ENCODE measurements around the gene XRCC5.
"Not testable (repeated sequence)": the region's sequence is repeated elsewhere in the genome, so short reads cannot be mapped to it uniquely, and the experiment has no call there.

XRCC5 gene

DNA sequence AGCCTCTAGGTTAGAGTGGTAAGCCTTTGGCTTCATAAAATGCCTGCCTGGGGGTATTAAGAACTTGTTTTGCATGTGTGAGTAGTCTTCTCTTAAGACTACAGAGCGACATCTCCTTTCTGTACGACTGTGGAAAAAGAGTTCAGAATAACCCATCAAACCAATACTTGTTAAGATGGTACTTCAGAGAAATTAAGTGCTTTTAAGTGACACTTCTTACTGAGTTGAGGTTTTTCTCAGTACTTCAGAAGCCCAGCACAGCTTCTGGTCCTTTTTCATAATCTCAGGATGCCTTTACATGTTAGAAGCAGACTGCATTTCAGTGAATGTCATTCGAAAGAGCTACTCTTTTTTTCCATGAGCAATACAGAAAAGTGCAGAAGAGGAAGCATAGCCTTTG is 10.8 kb downstream of the XRCC5 start:
- no peak for DNase-seq

DNA sequence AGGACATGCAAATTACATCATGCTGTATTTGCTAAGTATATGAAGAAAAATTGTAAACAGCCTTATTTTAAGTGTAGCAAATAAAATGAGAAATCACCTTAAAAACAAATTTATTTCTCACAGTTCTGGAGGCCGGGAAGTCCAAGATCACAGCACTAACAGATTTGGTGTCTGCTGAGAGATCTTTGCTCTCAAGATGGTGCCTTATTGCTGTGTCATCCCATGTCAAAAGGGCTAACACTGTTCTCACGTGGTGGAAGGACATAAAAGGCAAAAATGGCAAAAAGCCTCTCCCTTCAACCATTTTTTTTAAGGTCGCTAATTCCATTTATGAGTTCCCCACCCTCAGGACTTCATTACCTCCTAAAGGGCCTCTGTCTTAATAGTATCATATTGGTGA is 12.1 kb downstream of the XRCC5 start:
- DNase-seq, result no peak

DNA sequence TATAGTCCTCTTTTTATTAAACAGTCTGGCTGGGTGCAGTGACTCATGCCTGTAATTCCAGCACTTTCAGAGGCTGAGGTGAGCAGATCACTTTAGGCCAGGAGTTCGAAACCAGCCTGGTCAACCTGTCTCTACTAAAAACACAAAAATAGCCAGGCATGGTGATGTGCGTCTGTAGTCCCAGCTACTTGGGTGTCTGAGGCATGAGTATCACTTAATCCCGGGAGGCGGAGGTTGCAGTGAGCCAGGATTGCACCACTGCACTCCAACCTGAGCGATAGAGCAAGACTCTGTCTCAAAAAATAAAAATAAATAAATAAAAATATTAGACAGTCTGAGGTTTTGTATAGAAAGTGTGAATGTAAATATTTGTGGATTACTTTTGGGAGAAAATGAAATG is 17.8 kb downstream of the XRCC5 start:
- DNase-seq, result no peak

DNA sequence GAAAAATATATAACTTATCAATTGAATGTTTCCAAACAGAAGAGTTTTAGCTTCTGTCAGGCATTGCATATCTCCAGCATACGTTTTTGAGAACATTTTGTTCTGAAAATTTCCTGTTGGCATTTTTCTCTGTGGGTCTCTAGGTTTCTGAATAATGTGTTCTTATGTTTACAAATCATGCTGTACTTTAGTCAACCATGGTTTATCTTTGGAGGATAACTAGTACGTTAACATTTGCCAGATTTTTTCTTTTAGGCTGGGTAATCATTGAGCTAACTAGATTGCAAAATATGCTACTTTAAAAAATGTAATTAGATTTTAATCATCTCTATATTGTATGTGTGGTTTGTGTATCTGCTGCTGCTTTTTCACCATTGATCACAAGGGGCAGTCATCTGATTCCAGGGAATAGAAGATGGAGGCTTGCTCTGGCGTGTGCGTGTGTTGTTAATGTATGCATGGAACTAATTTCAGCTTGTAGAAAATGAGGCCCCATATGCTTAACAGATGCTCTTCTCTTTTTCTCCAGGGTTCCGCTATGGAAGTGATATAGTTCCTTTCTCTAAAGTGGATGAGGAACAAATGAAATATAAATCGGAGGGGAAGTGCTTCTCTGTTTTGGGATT is 21.3 kb downstream of the XRCC5 start:
- no peak for DNase-seq

DNA sequence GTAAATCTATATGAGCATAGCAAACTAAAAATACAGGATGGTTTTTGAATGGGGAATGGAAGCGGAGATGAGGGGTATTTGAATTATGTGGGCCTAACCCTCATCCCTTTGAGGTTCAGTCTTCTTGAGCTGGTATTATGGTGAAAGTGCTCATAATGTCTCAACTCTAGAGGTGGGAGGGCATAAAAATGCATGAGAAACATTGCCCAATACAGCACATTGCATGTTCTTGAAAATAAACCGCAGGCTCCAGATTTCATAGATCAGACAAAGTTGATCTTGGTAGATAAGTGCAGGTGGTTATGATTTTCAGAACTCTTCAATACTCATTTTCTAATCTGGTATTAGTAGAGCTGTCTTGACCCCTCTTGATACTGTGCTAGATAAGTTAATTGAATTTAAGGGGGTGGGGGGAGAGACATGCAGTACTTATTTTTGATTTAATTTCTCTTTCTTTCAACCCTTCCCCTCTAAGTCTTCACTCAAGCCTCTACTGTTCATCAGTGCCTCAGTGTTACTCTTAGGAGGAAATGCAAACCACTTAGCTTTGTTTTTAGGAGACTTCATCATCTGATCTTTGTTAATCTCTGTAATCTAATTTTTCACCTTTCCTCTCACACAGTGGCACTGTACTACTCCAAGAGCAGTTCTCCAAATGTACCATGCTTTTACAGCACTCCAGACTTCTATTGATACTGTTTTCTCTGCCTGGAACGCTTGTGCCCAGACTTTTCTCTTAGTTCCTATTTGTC is 22.2 kb downstream of the XRCC5 start:
- DNase-seq, result no peak

DNA sequence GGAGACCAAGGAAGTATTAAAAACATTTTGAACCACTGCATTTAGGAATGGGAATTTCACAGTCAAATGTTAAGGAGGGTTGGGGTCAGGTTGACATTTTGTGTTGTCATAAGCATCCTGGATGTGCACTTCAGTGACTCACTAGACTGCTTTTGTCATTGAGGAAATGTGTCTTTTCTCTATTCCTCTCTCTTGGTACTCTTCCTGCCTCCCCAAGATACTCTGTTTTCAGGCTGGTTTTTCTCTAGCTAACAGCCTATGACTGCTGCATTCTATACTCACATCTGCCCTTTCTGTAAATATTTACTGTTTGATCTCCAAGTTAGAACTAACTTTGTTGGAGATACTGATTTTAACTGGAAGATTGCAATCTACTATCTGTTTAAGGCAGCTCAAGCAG is 23.4 kb downstream of the XRCC5 start:
- no peak for DNase-seq

DNA sequence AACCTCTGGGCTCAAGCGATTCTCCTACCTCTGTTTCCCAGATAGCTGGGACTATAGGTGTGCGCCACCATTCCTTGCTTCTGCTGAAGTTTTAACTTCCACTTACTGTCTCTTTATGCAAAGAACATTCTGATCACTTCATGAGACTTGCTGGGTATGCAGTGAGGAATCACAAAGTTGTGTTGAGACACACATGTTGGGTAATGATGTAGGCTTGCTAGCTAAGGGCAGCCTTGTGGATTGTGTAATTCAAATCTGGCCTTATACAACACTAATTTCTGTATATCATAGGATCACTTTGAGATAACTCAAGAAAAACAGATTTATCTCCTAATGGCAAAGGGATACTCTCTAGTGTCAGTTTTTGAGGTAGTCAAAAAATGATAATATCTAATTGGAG is 24.2 kb downstream of the XRCC5 start:
- DNase-seq, result no peak

DNA sequence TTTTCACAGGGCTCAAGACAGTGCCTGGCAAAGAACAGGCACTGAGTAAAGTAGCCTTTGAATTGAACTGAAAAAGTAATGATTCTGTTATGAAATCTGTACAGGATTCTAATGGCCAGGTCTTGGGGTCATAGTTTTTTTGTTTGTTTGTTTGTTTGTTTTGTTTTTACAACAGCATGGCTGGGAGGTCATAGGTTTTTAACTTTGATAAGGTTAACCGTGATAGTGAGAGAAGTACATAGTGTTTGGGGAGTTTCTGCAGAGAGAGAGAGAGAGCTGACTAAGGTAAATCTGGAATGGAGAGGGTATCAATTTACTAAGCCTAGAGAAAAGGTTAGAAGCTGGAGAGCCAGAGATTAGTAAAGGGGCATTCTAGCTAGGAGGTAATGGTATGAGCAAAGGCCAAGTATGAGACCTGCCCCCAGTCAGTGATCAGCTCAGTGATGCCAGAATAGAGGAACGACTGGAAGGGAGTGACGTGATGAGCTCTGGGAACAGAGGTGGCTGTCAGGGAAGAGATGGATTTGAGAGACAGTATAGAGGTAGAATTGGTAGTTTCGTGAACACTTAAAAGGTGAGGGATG is 25.9 kb downstream of the XRCC5 start:
- DNase-seq, result no peak

DNA sequence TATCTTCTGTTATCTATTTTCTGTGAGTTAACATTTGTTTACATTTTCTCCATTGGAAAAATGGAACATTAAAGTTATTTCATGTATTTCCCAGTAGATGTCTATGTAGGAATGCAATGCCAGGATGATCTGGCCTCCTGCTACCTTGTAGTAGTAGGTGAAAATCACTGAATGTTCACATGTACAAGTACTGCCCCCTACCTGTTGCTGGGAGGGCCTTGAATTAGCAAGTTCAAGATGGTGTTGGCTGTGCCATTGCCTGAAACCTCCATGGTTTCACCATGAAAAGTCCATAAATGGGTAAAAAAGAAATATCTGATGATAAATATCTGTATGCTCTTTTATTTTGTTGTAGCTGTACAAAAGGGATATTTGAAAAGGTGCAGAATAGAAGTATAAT is 30.7 kb downstream of the XRCC5 start:
- DNase-seq, result no peak

DNA sequence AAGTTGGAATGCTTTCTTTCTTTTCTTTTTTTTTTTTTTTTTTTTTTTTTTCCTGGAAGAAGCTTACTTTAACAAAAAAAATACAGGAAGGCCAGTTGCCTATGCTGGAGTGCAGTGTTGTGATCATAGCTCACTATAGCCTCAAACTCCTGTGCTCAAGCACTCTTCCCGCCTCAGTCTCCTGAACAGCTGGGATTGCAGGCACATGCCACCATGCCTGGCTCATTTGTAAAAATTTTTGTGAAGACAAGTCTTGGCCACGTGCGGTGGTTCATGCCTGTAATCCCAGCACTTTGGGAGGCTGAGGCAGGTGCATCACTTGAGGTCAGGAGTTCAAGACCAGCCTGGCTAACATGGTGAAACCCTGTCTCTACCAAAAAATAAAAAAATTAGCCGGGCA is 32.4 kb downstream of the XRCC5 start:
- DNase-seq, result not testable (repeated sequence)

DNA sequence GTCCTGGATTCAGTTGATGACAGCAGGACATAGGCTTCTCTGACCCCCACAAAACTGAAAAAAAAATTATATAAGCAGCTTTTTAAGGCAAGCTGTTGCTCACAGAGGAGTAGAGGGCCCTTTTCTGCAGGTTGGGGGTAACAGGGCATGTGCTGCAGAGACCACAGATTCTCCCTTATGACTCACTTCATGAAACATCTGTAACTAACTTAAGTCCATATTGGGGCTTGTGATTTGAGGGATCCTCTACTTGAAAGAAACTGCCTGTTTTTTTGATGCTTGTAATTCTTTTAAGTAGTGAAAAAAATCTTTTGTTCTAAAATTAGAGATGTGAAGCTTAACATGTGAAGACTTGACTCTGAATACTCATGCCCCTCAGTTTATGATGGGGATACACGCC is 33.4 kb downstream of the XRCC5 start:
- no peak for DNase-seq

DNA sequence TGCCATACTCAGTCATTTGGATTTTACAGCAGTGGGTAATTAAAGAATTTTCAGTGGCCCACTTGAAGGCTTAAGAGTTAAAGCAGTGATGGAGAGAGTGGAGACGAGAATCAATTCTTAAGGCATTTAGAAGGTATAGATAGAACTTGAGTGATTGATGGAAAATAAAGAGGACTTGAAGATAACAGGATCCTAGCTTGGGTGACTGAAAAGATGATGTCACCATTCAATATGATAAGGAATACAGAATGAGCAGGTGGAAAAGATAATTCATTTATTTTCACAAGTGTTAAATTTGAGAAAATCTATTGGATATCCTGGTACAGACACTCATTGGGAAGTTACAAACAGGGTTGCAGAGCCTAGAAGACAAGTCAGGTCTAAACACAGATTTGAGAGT is 35.2 kb downstream of the XRCC5 start:
- no peak for DNase-seq

DNA sequence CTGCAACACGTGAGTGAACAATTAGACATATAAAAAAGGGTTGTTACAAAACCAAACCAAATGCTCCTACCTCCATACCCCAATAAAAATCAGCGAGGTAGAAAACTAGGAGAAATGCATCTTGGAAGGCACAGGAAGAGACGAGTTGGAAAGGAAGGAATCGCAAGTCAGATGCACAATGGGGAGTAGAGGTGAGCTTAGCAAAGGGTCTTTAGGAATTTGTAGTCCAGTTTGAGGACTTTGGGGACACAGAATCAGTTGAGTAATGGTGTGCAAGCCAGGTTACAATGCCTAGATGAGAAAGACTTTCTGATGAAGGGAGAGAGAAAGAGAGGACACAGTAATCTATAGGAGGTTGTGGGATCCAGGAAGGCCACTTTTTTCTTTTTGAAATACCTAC is 35.7 kb downstream of the XRCC5 start:
- DNase-seq, result no peak

DNA sequence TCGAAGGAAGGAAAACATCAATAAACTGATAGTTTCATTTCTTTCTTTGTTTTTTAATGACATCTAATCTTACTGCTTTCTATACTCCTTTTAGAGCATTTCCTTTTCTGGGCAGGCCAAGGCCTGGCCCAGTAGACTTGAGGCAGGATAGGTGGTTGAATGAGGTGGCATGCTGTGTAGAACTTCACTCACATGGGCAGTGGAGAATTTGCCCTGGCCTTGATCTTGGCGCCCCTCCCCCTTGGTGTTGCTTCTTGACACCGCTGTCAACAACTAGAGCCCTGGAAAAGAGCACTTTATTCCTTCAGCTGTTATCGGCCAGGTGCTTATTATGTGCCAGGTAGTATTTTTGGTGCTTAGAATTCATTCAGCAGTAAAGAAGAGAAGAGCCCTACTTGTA is 37.4 kb downstream of the XRCC5 start:
- no peak for DNase-seq

DNA sequence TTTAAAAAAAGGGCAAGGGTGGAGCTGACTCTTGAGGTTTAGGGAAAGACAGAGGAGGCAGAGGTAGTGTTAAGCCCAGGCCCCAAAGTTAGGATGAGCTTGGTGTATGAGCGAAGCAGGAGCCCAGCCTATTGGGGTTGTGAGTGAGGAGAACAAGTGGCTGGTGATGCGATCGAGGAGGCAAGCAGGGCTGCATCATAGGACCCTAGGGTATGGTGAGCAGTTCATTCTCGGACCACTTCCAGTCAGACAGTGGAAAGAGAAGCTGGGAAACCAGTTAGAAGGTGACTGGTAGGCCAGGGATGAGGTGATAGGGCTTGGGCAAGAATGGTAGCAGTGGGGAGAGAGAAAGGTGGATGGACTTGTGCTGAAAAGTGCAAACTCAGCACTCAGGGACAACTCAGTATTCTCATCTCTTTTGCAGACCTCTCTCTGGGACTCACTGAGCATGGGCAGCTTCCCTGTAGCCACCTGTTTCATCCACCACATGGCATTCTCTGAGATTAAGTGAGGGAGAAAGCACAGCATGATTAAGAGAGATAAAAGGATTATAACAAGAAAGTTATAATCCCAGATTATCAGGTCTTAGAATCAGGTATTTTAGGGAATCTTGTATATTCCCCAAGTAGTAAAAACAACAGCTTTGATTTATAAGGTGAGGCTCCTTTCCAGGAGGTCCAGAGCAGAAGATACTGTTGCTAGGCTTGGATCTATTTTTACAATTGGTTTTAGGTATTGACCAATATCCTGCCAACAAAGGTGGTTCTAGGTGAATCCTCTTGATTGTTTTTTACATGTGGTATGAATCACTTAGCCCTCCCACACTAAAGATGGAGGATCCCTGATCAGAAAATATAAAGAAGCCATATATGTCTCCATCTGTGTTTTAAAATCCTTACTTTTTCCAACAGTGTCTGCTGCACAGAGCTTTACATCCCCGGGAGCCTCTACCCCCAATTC is 38.3 kb downstream of the XRCC5 start:
- DNase-seq, result no peak

DNA sequence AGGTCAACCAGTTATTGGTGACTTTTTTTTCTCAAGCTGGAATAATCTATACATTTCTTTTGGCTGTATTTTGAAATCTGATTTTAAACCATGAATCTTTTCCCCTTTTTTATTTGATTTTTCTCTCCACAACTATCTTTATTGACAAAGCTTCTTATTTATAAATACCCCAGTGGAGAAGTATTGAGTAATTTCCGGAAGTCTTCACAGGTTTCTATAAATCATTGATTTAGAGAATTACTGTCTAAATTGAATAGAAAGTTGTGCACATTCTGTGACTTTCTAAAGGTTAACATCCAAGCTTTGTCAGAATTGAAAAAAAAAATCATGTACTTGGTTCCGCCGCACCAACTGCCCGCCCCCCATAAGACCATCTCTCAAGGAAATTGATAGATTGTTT is 39.8 kb downstream of the XRCC5 start:
- DNase-seq, result no peak

DNA sequence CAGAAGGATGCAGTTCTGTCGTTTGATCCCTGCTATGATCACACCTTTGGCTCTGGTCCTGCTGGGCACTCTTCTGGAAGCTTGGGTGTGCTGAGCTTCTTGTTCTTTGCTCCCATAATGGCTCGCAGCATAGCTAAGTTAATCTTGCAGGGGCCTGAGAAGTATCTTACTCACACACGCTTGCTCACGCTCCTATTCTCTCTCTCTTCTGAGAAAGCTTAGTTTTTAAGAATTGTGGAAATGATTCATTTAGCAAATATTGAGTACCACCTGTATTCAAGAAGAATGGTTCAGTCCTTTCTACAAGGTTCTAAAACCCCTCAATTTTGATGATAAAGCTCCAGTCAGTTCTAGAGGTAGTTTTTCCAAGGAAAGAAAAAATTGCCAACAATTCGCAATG is 40.6 kb downstream of the XRCC5 start:
- DNase-seq, result no peak

DNA sequence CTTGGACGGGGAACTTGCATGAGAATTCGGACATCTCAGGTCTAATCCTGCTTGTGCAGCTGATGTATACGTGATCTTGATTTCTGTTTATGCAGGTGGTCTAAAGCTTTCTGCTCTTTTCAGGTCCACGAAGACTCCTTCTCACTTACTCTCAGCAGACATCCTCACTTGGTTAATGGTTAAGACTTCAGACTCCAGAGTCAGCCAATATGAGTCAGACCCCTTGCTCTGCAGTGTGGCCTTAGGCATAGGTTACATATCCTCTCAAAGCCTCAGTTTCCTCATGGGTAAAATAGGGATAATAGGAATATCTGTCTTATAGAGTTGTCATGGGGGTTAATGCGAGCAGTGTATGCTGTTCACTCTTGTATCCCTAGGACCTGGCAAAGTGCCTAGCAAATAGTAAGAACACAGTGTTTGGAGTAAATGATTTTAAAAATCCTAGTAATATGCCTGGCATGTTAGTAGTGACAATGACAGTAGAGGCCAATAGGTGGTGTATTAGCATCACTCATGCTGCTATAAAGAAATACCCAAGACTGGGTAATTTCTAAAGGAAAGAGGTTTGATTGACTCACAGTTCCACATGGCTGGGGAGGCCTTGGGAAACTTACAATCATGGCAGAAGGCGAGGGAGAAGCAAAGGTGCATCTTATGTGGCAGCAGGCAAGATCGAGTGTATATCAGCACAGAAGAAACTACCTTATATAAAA is 42.3 kb downstream of the XRCC5 start:
- no peak for DNase-seq

DNA sequence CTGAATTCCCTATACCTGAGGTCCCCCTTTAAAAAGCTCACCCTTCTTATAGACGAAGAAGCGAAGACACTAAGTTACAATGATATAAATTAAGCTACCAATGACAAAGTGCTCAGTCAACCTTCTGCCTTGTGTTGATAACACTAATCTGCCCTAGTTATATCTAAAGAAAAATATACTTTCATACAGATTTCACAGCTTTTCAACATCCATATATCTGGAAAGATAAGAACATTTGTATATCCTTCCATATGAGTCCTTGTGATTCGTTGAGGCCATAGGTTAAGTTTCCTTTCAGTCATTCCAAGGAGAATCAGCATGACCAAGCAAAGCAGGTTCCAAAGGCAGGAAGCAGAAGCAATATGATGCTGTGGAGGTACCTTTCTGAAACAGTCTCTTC is 46.8 kb downstream of the XRCC5 start:
- no peak for DNase-seq

DNA sequence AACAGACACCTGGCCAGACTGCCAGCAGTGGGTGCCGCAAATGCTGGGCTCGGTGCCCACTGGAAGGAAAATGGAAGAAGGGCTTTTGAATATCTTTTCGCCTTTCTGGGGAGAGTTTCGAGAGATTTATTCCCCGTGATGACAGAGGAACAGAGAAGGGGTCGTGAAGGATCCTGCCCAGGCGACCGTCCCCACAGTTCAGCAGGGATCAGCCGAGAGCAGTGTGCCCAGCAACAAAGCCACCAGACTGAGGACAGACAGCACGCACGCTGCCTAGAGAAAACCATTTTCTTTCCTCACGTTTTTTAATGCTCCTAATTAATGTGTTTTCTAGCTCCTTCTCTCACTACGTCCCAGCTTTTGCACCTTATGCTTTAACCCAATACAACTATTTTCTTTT is 47.7 kb downstream of the XRCC5 start:
- DNase-seq, result no peak

DNA sequence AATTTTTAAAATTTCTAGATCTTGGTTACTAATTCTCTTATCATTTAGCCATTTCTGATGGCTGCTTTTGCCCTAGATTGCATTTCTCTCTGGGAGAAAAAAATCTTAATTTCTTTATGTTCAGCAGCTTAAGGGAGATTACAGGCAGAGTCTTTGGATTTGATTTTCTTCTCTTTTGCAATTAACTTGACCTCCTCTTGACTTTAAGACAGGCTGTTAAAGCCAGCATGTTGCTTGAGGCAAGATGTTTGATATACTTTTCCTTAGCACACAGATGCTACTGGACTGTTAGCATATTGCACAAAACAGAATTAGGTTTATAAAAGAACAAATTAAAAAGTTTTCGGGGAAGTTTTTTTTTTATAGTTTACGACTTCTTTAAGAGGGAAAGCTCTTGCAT is 50.0 kb downstream of the XRCC5 start:
- DNase-seq, result no peak

DNA sequence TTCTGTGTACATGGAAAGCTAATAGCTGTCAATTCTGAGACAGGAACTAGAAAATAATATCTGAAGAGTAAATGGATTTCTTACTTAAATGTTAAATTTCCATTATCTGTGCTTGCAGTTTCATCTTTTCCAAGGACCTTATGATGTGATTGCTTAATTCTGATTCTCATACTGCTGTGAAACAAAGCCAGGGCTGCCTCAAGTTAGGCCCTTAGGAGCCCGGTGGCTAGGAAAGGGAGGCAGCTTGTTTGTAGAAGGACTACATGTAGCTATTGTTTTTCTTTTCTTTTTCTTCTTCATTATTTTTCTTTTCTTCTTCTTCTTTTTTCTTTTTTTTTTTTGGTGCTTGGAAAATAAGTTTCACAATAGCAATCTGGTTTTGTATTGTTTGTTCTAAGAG is 50.5 kb downstream of the XRCC5 start:
- no peak for DNase-seq

DNA sequence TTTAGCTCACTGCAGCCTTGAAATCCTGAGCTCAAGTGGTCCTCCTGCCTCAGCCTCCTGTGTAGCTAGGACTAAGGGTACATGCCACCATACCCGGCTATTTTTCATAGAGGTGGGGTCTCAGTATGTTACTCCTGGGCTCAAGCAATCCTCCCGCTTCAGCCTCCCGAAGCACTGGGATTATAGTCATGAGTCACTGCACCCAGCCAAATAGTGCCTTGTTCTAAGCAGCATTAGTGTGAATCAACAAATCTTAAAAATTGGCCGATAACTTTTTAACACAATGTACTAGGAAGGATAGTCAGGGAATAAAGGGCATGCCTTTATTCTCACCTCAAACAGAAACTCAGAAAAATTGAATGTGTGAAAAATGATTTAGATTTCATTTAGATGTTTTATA is 51.6 kb downstream of the XRCC5 start:
- DNase-seq, result no peak
